ENCODE measurements around the gene GFI1B. TPM values are rescaled to one million over a fixed set of nuclear protein-coding genes. Genes with fewer than 3 reads are reported as not detected.

Gene GFI1B
- polyA plus RNA-seq, 2 of the 4 experiments (the other 2 are of a cell fraction): 0.09 TPM; not detected in 1

GRCh38 chr9:132986114-132986513, 7.6 kb downstream of the GFI1B start:
- DNase-seq (ENCODE audit: low read depth in 1 of 2, low spot score in 1 of 2) (no peak), ATAC-seq (no peak), FAIRE-seq (no peak)
- TF ChIP-seq GATA3 (IDR thresholded peaks at IDR 0.05; ENCODE audit: borderline replicate concordance): no peak
- no peak for TF ChIP-seq CEBPB (IDR thresholded peaks at IDR 0.05)
- TF ChIP-seq CBX2 (IDR thresholded peaks at IDR 0.05; ENCODE audit: borderline replicate concordance, low read depth): no peak
- no peak for TF ChIP-seq RNF2 (IDR thresholded peaks at IDR 0.05; ENCODE audit: borderline replicate concordance, low read depth)
- no peak for TF ChIP-seq HOXB13 (CRISPR knock-in tag; IDR thresholded peaks at IDR 0.05; ENCODE audit: low read depth)
- TF ChIP-seq POLR2AphosphoS2 (conservative IDR thresholded peaks at IDR 0.05; ENCODE audit: low read length): no peak
- no peak for TF ChIP-seq HES2 (IDR thresholded peaks at IDR 0.05)
- no peak for TF ChIP-seq NR3C1 (IDR thresholded peaks at IDR 0.05)
- no peak for TF ChIP-seq BCL3 (IDR thresholded peaks at IDR 0.05)
- no peak for TF ChIP-seq USF2 (IDR thresholded peaks at IDR 0.05)
- no peak for TF ChIP-seq CTCF (IDR thresholded peaks at IDR 0.05)
- no peak for TF ChIP-seq MAZ (IDR thresholded peaks at IDR 0.05; ENCODE audit: borderline replicate concordance, low read depth, low read length)
- Histone ChIP-seq H3K4me3 (no peak overlapping the region), H3K4me2 (no peak overlapping the region), H3K4me1 (no peaks in the 10 kb centered on the region), H3K9me3 (no peaks in the 10 kb centered on the region), H3K27ac (no peak overlapping the region)
- ChIA-PET POLR2A (no interaction called here), CTCF (interaction anchor here (1.0 to 7.3 kb wide), 3 partner anchors 9 to 36 kb away, joined by 5 to 40 read pairs (median 34); partner anchors contain the start of gene GFI1B)
- WGBS (ENCODE audit: missing lambda C conversion rate): 60% methylated on average over 13 of the region's 13 CpGs

- no peak for TF ChIP-seq MAFK (IDR thresholded peaks at IDR 0.05; ENCODE audit: partially characterized antibody)
- TF ChIP-seq NPAS2 (CRISPR knock-in tag; IDR thresholded peaks at IDR 0.05; ENCODE audit: borderline replicate concordance): no peak
- no peak for TF ChIP-seq PBX3 (IDR thresholded peaks at IDR 0.05)
- no peak for TF ChIP-seq JUN (IDR thresholded peaks at IDR 0.05)
- DNase-seq (ENCODE audit: low read depth in 1 of 2, low spot score in 1 of 2) (no peak), ATAC-seq (peak; percentile 14 to 52; a peak in 3 of 6 replicates), FAIRE-seq (no peak)
- H3K4me1 ChIP-seq: no peaks in the 10 kb centered on the region
- no peak overlapping the region for H3K4me3 ChIP-seq
- 66% methylated on average over 20 of the region's 26 CpGs for WGBS (ENCODE audit: missing lambda C conversion rate)
- H3K4me2 ChIP-seq: no peak overlapping the region
- ChIA-PET CTCF (interaction anchor here (1.1 to 7.3 kb wide), 5 partner anchors 10 to 35 kb away, joined by 3 to 40 read pairs (median 7); partner anchors contain the start of gene GFI1B), POLR2A (no interaction called here)
- no peak overlapping the region for H3K27ac ChIP-seq
- H3K9me3 ChIP-seq: no peaks in the 10 kb centered on the region
These were observed 8.4 kb downstream of the GFI1B start for GRCh38 chr9:132986640-132987620.
